Breast epithelium (tissue), 3 donors: Measurements from ENCODE around the gene ZNF488.

Source experiments
- CTCF ChIP-seq, 3 donors: fragments of 450-650 bp; IDR thresholded peaks; one replicate each; pipeline ENCODE4 v1.5.1; 2016 to 2017; ENCODE audit warnings: antibody characterized with exemption in 3 of 3, mild to moderate bottlenecking in 3 of 3, moderate library complexity in 3 of 3
- POLR2A ChIP-seq: fragments of 450-650 bp; IDR thresholded peaks from one replicate; pipeline ENCODE4 v1.6.1; 2016; ENCODE audit warnings: antibody characterized with exemption, mild to moderate bottlenecking, moderate library complexity
- POLR2AphosphoS5 ChIP-seq, 3 donors: sonication (generic); formaldehyde crosslinking; IDR thresholded peaks; one replicate each; pipeline ENCODE4 v1.6.1; 2017; ENCODE audit warnings: antibody characterized with exemption in 3 of 3

- no peak for TF ChIP-seq CTCF (IDR thresholded peaks at IDR 0.05)
- TF ChIP-seq POLR2A, result no peak
- TF ChIP-seq POLR2AphosphoS5 (IDR thresholded peaks at IDR 0.05), result no peak
These were observed 37.2 kb upstream of the ZNF488 start for GRCh38 chr10:47421057-47421952.
